GM19397 (cell line): Measurements from ENCODE around the gene PCDH7.

Source experiments
- ATAC-seq: cut with Tn5 transposase; IDR thresholded peaks from one replicate; pipeline ENCODE4 v1.9.1; 2021; ENCODE audit warnings: mild to moderate bottlenecking, moderate library complexity; ENCODE audit not compliant: unreplicated experiment

PCDH7 gene

GRCh38 chr4:30720021-30720660, at the start of gene PCDH7:
Gene PCDH7, plus strand, starts transcription at chr4:30720369. Its CDS starts 1,054 bp downstream, at chr4:30721423.
- ATAC-seq = no peak

- ATAC-seq = no peak
These were observed 48.2 kb upstream of the PCDH7 start for GRCh38 chr4:30671926-30672448.

GRCh38 chr4:30696191-30696590, 24.0 kb upstream of the PCDH7 start:
- ATAC-seq = no peak

- no peak for ATAC-seq
These were observed 5.6 kb upstream of the PCDH7 start for GRCh38 chr4:30714408-30715031.

GRCh38 chr4:30716158-30716557, 4.0 kb upstream of the PCDH7 start:
- ATAC-seq = no peak

DNA sequence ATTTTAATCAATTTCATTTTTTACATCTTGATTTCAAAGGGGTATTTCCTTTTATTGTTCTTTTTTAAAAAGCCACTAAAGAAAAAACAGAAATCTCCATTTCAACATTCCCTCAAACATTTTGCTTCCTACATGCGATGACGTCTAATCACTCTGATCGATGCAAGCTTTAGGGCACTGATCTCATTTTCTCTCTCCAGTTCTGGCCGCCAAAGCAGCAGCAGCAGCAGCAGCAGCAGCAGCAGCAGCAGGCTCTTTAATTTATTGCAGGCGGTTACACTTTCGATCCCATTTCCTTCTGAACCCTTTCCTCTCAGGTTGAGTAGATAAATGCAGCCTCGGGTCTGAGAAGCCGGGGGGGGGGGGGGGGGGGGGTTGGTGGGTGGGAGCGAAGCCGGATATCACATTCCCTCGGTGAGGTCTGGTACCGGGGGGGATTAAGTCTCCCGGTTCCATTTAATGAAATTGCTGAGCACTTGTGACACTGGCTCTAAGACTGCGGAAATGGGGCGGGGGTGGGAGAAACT, 3.4 kb upstream of the PCDH7 start:
- ATAC-seq = peak; percentile 12

DNA sequence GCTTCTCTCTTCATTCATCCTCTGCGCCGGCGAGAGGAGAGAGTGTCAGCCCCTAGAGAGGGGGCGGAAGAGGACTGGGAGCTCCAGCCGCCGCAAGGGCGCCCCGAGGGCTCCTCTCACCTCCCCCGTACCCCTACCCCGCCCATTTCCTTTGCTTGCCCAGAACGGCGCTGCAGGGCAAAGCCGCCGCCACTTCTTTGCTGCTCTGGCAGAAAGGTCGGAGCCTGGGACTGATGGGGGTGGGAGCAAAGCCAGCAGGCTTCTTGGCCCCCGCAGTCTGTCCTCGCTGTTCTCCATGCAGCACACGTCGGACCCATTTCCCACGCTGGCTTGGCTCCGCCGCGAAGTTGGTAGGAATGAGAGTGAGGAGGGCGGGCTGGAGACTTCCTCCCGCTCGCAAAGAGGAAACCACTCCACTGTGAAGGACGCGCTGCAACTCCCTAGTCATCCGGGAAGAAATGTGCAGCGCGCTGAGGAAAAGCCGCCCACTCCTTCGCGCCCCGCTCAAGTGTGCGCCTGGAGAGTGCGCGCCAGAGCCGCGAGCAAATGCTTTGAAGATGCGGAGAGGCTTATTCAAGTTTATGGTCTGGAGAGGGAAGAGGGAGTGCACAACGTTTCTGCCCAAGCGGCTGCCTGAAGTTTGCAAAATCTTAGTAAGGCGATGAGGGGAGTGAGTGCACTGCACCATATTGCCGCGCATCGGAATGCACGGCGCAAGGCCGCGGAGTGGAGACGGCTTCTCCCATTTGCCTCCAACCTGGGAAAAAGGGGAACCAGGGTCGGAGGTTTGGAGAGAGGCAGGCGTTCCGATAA, 2.8 kb upstream of the PCDH7 start:
- ATAC-seq = peak; percentile 51

DNA sequence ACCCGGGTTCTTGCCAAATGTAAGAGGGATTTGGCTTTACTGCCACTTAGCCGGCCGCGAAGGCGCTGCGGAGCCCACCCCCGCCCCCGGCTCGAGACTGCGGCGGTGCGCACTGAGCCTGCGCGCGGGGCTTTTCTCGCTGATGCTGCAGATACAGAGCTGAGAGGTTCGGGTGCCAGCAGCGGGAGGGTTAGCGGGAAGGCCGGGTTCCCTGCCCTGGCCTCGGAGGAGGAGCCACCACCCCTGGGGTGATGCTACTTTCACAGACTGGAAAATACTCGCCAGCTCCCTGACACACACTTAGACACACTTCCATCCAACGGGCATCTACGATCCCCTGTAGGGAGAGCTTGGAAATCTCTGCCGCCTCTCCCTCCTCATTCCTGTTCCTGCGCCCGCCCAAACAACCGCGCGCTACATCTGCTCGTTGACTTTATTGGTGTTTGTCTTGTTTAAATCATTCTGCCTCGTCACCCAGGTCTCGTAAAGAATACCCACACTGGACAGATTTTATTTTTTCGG, 2.1 kb upstream of the PCDH7 start:
- no peak for ATAC-seq

DNA sequence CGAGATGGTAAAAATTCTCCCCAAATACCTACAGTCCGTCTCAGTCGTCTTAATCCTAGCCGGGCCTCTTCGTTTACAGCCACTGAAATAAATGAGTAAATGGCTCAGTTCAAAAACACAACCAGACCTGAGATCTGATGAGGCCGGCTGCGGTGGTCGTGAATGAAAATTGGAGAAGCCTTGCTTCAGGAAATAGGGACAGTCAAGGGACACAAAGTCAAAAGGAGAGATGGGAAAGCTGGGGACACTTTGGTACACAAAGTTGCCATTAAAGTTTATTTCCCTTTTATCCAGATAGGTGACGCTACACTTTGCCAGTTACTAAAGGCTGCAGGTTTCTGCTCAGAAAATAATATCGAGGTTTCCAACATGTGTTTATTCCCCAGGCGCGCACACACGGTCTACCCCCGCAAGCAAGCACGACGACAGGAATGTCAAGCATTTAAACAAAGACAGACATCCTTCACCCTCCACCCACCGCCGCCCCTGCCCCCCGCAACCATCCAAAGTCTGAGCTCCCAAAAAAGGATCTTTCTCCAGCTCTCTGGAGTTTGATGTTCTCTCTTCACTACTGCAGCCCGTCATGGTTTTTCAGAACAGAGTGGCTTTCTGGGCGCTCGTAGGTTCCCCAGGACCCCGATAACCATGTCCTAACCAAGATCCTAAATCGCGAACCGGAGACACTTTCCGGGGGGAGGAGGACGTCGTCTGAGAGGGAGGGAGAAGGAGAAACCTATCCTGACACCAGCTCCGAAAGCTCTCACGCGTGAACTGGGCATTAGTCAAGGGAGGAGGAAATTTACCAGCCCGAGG, 1.3 kb upstream of the PCDH7 start:
- no peak for ATAC-seq

GRCh38 chr4:30719454-30720020, 632 bp upstream of the PCDH7 start:
- ATAC-seq = no peak

- ATAC-seq = no peak
These were observed 554 bp downstream of the PCDH7 start for GRCh38 chr4:30720661-30721184.

DNA sequence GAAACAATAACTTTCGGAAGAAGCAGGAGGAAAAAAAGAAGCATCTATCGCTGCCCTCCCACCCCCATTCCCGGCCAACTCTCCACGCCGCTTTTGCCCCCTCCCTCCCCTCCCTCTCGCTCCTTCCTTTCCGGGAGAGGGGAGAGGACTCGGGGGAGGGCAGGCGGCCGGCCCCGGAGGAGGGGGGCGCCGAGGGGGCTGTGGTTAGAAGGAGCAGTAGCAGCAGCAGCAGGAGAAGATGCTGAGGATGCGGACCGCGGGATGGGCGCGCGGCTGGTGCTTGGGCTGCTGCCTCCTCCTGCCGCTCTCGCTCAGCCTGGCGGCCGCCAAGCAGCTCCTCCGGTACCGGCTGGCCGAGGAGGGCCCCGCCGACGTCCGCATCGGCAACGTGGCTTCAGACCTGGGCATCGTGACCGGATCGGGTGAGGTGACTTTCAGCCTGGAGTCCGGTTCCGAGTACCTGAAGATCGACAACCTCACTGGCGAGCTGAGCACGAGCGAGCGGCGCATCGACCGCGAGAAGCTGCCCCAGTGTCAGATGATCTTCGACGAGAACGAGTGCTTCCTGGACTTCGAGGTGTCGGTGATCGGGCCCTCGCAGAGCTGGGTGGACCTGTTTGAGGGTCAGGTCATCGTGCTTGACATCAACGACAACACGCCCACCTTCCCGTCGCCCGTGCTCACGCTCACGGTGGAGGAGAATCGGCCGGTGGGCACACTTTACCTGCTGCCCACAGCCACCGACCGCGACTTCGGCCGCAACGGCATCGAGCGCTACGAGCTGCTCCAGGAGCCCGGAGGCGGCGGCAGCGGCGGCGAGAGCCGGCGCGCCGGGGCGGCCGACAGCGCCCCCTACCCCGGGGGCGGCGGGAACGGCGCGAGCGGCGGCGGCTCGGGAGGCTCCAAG, 1.3 kb downstream of the PCDH7 start:
- ATAC-seq = no peak

- ATAC-seq = no peak
These were observed 1.9 kb downstream of the PCDH7 start for GRCh38 chr4:30722092-30722358.

DNA sequence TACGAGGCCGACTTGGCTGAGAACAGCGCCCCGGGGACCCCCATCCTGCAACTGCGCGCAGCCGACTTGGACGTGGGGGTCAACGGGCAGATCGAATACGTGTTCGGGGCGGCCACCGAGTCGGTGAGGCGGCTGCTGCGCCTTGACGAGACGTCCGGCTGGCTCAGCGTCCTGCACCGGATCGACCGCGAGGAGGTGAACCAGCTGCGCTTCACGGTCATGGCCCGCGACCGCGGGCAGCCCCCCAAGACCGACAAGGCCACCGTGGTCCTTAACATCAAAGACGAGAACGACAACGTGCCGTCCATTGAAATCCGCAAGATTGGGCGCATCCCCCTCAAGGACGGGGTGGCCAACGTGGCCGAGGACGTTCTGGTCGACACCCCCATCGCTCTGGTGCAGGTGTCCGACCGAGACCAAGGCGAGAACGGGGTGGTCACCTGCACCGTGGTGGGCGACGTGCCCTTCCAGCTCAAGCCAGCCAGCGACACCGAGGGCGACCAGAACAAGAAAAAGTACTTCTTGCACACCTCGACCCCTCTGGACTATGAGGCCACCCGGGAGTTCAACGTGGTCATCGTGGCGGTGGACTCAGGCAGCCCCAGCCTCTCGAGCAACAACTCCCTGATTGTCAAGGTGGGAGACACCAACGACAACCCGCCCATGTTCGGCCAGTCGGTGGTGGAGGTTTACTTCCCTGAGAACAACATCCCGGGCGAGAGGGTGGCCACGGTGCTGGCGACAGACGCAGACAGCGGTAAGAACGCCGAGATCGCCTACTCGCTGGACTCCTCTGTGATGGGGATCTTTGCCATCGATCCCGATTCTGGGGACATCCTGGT, 2.4 kb downstream of the PCDH7 start:
- no peak for ATAC-seq

DNA sequence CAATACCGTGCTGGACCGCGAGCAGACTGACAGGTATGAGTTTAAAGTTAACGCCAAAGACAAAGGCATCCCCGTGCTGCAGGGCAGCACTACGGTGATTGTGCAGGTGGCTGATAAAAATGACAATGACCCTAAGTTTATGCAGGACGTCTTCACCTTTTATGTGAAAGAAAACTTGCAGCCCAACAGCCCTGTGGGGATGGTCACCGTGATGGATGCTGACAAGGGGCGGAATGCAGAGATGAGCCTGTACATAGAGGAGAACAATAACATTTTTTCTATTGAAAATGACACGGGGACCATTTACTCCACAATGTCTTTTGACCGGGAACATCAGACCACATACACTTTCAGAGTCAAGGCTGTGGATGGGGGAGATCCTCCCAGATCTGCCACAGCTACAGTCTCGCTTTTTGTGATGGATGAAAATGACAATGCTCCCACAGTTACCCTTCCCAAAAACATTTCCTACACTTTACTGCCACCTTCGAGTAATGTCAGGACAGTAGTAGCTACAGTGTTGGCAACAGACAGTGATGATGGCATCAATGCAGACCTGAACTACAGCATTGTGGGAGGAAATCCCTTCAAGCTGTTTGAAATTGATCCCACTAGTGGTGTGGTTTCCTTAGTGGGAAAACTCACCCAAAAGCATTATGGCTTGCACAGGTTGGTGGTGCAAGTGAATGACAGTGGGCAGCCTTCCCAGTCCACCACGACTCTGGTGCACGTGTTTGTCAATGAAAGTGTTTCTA, 3.2 kb downstream of the PCDH7 start:
- no peak for ATAC-seq

DNA sequence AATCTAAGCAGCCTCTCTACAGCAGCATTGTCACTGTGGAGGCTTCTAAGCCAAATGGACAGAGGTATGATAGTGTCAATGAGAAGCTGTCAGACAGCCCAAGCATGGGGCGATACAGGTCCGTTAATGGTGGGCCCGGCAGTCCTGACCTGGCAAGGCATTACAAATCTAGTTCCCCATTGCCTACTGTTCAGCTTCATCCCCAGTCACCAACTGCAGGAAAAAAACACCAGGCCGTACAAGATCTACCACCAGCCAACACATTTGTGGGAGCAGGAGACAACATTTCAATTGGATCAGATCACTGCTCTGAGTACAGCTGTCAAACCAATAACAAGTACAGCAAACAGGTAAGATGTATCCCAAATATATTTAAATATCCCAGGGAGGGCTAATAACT, 4.1 kb downstream of the PCDH7 start:
- no peak for ATAC-seq

DNA sequence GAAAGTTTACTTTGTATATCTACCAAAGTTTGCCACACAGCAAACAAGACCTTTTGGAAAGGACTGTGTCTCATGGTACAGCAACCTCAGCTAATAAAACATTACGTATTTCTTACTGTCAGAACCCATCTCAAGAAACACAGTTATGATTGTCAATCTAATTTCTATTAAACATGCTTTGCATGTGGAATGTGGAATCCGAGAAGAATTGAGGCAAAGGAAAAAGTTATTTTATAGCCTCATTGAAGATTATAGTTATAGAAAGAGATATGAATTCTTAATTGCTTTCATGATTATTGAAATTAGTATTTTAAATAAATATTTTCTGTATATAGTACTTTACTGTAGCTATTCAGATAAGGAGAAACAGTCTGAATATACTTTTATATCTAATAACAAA, 5.4 kb downstream of the PCDH7 start:
- ATAC-seq = no peak
